GM23338 (cell line): ENCODE results near the gene ZFYVE16. TPM values are rescaled to one million over a fixed set of nuclear protein-coding genes. Genes with fewer than 3 reads are reported as not detected.

Experiments
- ATAC-seq: fragments of 200-7000 bp; cut with Tn5 transposase; 3 replicates; pipeline ENCODE4 v1.9.1; 2020
- DNase-seq: peaks from one replicate; pipeline ENCODE4 v3.0.0-alpha.2; 2015; ENCODE audit warnings: low spot score
- H2AFZ ChIP-seq: fragments of 200-600 bp; sonication (generic); 2 replicates; pipeline ENCODE4 v1.8.0; 2016; ENCODE audit warnings: antibody characterized with exemption, mild to moderate bottlenecking, moderate library complexity
- H3F3A ChIP-seq: fragments of 200-600 bp; sonication (generic); replicated peaks from 2 replicates; pipeline ENCODE4 v1.8.0; 2017; ENCODE audit warnings: antibody characterized with exemption, mixed run types, low read depth
- H3K27ac ChIP-seq: fragments of 200-600 bp; sonication (generic); 2 replicates; pipeline ENCODE4 v1.6.1; 2016; ENCODE audit warnings: low read depth
- H3K27me3 ChIP-seq: fragments of 200-600 bp; sonication (generic); 2 replicates; pipeline ENCODE4 v1.8.0; 2016; ENCODE audit warnings: mild to moderate bottlenecking, mixed run types, moderate library complexity; ENCODE audit not compliant: insufficient read depth
- H3K36me3 ChIP-seq: fragments of 200-600 bp; sonication (generic); 2 replicates; pipeline ENCODE4 v1.8.0; 2016; ENCODE audit warnings: mild to moderate bottlenecking; ENCODE audit not compliant: insufficient read depth
- H3K4me1 ChIP-seq: fragments of 200-600 bp; sonication (generic); 2 replicates; pipeline ENCODE4 v1.8.0; 2016; ENCODE audit warnings: mild to moderate bottlenecking, moderate library complexity; ENCODE audit not compliant: insufficient read depth
- H3K4me2 ChIP-seq: fragments of 200-600 bp; sonication (generic); 2 replicates; pipeline ENCODE4 v1.7.1; 2017; ENCODE audit warnings: mixed run types
- H3K4me3 ChIP-seq: fragments of 200-600 bp; sonication (generic); 2 replicates; pipeline ENCODE4 v1.6.1; 2016; ENCODE audit warnings: mixed run types
- H3K79me2 ChIP-seq: fragments of 200-600 bp; sonication (generic); replicated peaks from 2 replicates; pipeline ENCODE4 v1.8.0; 2017; ENCODE audit warnings: mild to moderate bottlenecking; ENCODE audit not compliant: insufficient read depth
- H3K9me2 ChIP-seq: fragments of 200-600 bp; sonication (generic); 2 replicates; pipeline ENCODE4 v1.8.0; 2017; ENCODE audit not compliant: insufficient read depth
- H4K20me1 ChIP-seq: fragments of 200-600 bp; sonication (generic); replicated peaks from 2 replicates; pipeline ENCODE4 v1.8.0; 2017; ENCODE audit warnings: mild to moderate bottlenecking; ENCODE audit not compliant: insufficient read depth
- H3K27ac Mint-ChIP-seq: 2 replicates; pipeline ENCODE4 v1.8.0; 2020; ENCODE audit warnings: inconsistent platforms, mild to moderate bottlenecking, moderate library complexity, mixed read lengths
- H3K27me3 Mint-ChIP-seq: 3 replicates; pipeline ENCODE4 v1.8.0; 2022; ENCODE audit warnings: low read depth, mild to moderate bottlenecking, moderate library complexity, mixed read lengths, inconsistent platforms; ENCODE audit not compliant: insufficient read depth, poor library complexity
- H3K36me3 Mint-ChIP-seq: 3 replicates; pipeline ENCODE4 v1.8.0; 2021; ENCODE audit warnings: low read depth, mild to moderate bottlenecking, inconsistent platforms, moderate library complexity, mixed read lengths
- H3K4me1 Mint-ChIP-seq: 3 replicates; pipeline ENCODE4 v1.8.0; 2020; ENCODE audit warnings: mild to moderate bottlenecking, inconsistent platforms, mixed read lengths
- H3K4me3 Mint-ChIP-seq: 3 replicates; pipeline ENCODE4 v1.8.0; 2021; ENCODE audit warnings: moderate library complexity, mild to moderate bottlenecking, inconsistent platforms, mixed read lengths
- H3K9me3 Mint-ChIP-seq: 3 replicates; pipeline ENCODE4 v1.8.0; 2020; ENCODE audit warnings: moderate library complexity, mild to moderate bottlenecking, inconsistent platforms, mixed read lengths
- CREB1 ChIP-seq: fragments of 250-450 bp; sonication (Bioruptor Pico); IDR thresholded peaks from 2 replicates; pipeline ENCODE4 v1.5.0; 2020; ENCODE audit warnings: low read depth, mild to moderate bottlenecking, moderate library complexity
- EZH2 ChIP-seq: fragments of 200-600 bp; sonication (generic); IDR thresholded peaks from one replicate; pipeline ENCODE4 v1.8.0; 2017; ENCODE audit warnings: antibody characterized with exemption, mild to moderate bottlenecking, low read depth; ENCODE audit not compliant: unreplicated experiment
- EZH2phosphoT487 ChIP-seq: fragments of 200-600 bp; sonication (generic); IDR thresholded peaks from one replicate; pipeline ENCODE4 v1.8.1; 2018; ENCODE audit warnings: antibody characterized with exemption; ENCODE audit not compliant: unreplicated experiment
- JUNB ChIP-seq: IDR thresholded peaks from one replicate; pipeline ENCODE4 v1.6.1; 2016; ENCODE audit warnings: antibody characterized with exemption; ENCODE audit not compliant: unreplicated experiment
- NANOG ChIP-seq: IDR thresholded peaks from 2 replicates; pipeline ENCODE4 v1.6.1; 2016; ENCODE audit warnings: antibody characterized with exemption, borderline replicate concordance
- POLR2AphosphoS5 ChIP-seq: IDR thresholded peaks from 2 replicates; pipeline ENCODE4 v1.6.1; 2016; ENCODE audit warnings: antibody characterized with exemption, low read depth
- STAT1 ChIP-seq: IDR thresholded peaks from one replicate; pipeline ENCODE4 v1.6.1; 2016; ENCODE audit warnings: antibody characterized with exemption; ENCODE audit not compliant: unreplicated experiment
- ZNF114 ChIP-seq: fragments of 250-450 bp; sonication (Bioruptor Pico); IDR thresholded peaks from 2 replicates; pipeline ENCODE4 v1.5.0; 2020; ENCODE audit warnings: mild to moderate bottlenecking, moderate library complexity
- ZNF331 ChIP-seq: fragments of 250-450 bp; sonication (Bioruptor Pico); IDR thresholded peaks from 2 replicates; pipeline ENCODE4 v1.5.0; 2020; ENCODE audit warnings: low read depth, mild to moderate bottlenecking, moderate library complexity
- polyA plus RNA-seq: library from polyadenylated mRNA; unstranded; fragments of >200 nt; fragmentation: Nextera tagmentation; extraction: Ambion mirVana; gene quantifications from 2 replicates; pipeline ENCODE4 v1.2.1, GENCODE V29; 2016
- total RNA-seq: library from RNA; depleted of rRNA; stranded (reverse); fragments of >200 nt; shearing (Covaris generic); gene quantifications from 2 replicates; pipeline ENCODE4 v1.2.3, GENCODE V29; 2014
- TF ChIP-seq, protein P1 (sequence below): fragments of 250-450 bp; sonication (Bioruptor Pico); IDR thresholded peaks from 2 replicates; pipeline ENCODE4 v1.5.0; 2020; ENCODE audit warnings: mild to moderate bottlenecking, moderate library complexity
- TF ChIP-seq, protein P2 (sequence below), 2 experiments: fragments of 200-600 bp in 1 of 2; sonication (generic) in 1 of 2; conservative IDR thresholded peaks; 2 replicates each; pipeline versions ENCODE4 v1.5.1 to v1.6.1; 2016 to 2017; ENCODE audit warnings: antibody characterized with exemption in 2 of 2, low read depth in 2 of 2, mild to moderate bottlenecking in 2 of 2, moderate library complexity in 1 of 2
- TF ChIP-seq, protein P3 (sequence below): IDR thresholded peaks from one replicate; pipeline ENCODE4 v1.6.1; 2018; ENCODE audit warnings: antibody characterized with exemption; ENCODE audit not compliant: unreplicated experiment
- TF ChIP-seq, protein P4 (sequence below): IDR thresholded peaks from 2 replicates; pipeline ENCODE4 v1.6.1; 2016; ENCODE audit warnings: antibody characterized with exemption

ZFYVE16 gene
- total and polyA plus RNA-seq, 2 experiments from 2014 or later: 24.2 to 26.6 TPM

DNA sequence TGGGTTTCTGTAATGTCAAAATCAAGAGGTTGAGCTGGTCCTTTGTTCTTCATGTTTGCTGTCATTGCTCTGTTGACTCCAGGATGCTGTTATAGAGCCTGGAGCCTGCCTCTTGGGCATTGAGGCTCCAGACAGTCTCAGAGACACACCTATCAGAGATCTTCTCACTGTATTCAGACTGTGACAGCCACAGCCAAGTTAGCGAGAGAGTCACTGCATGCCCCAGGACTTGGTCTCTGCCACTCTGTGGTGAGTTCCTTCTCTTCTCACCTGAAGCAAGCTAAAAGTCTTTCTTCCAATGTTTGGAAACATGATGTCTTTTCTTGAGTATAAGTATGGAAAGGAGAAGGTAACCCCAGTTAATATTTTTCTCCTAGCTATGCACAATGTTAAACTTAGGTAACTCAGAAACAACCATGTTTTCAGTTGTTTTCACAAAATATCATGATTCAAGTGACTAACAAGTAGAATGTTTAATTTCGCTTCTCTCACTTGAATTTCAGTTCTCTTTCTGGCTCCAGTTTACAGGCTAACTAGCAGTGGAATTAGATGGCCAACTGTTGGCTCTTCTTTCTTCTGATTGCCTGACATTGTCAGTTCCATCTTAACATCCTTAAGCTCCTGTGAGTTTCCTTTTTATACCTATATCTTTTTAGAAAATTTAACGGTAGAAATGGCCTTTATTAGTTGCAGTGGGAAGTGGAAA, 20.6 kb upstream of the ZFYVE16 start:
- peaks cover 2% of the 10 kb centered on the region for H3K27me3 Mint-ChIP-seq
- no peaks in the 10 kb centered on the region for H3K36me3 ChIP-seq
- H3K4me3 Mint-ChIP-seq: no peak overlapping the region
- no peaks in the 10 kb centered on the region for H3F3A ChIP-seq
- ATAC-seq (no peak), DNase-seq (no peak)
- no peaks in the 10 kb centered on the region for H4K20me1 ChIP-seq
- H3K4me1 Mint-ChIP-seq: peaks cover 18% of the 10 kb centered on the region
- TF ChIP-seq EZH2phosphoT487 (no peak), STAT1 (no peak), ZNF331 (no peak), ZNF114 (no peak), CREB1 (CRISPR knock-in tag) (no peak), POLR2AphosphoS5 (no peak), NANOG (no peak), EZH2 (no peak), JUNB (no peak)
- TF ChIP-seq, protein P1, sequence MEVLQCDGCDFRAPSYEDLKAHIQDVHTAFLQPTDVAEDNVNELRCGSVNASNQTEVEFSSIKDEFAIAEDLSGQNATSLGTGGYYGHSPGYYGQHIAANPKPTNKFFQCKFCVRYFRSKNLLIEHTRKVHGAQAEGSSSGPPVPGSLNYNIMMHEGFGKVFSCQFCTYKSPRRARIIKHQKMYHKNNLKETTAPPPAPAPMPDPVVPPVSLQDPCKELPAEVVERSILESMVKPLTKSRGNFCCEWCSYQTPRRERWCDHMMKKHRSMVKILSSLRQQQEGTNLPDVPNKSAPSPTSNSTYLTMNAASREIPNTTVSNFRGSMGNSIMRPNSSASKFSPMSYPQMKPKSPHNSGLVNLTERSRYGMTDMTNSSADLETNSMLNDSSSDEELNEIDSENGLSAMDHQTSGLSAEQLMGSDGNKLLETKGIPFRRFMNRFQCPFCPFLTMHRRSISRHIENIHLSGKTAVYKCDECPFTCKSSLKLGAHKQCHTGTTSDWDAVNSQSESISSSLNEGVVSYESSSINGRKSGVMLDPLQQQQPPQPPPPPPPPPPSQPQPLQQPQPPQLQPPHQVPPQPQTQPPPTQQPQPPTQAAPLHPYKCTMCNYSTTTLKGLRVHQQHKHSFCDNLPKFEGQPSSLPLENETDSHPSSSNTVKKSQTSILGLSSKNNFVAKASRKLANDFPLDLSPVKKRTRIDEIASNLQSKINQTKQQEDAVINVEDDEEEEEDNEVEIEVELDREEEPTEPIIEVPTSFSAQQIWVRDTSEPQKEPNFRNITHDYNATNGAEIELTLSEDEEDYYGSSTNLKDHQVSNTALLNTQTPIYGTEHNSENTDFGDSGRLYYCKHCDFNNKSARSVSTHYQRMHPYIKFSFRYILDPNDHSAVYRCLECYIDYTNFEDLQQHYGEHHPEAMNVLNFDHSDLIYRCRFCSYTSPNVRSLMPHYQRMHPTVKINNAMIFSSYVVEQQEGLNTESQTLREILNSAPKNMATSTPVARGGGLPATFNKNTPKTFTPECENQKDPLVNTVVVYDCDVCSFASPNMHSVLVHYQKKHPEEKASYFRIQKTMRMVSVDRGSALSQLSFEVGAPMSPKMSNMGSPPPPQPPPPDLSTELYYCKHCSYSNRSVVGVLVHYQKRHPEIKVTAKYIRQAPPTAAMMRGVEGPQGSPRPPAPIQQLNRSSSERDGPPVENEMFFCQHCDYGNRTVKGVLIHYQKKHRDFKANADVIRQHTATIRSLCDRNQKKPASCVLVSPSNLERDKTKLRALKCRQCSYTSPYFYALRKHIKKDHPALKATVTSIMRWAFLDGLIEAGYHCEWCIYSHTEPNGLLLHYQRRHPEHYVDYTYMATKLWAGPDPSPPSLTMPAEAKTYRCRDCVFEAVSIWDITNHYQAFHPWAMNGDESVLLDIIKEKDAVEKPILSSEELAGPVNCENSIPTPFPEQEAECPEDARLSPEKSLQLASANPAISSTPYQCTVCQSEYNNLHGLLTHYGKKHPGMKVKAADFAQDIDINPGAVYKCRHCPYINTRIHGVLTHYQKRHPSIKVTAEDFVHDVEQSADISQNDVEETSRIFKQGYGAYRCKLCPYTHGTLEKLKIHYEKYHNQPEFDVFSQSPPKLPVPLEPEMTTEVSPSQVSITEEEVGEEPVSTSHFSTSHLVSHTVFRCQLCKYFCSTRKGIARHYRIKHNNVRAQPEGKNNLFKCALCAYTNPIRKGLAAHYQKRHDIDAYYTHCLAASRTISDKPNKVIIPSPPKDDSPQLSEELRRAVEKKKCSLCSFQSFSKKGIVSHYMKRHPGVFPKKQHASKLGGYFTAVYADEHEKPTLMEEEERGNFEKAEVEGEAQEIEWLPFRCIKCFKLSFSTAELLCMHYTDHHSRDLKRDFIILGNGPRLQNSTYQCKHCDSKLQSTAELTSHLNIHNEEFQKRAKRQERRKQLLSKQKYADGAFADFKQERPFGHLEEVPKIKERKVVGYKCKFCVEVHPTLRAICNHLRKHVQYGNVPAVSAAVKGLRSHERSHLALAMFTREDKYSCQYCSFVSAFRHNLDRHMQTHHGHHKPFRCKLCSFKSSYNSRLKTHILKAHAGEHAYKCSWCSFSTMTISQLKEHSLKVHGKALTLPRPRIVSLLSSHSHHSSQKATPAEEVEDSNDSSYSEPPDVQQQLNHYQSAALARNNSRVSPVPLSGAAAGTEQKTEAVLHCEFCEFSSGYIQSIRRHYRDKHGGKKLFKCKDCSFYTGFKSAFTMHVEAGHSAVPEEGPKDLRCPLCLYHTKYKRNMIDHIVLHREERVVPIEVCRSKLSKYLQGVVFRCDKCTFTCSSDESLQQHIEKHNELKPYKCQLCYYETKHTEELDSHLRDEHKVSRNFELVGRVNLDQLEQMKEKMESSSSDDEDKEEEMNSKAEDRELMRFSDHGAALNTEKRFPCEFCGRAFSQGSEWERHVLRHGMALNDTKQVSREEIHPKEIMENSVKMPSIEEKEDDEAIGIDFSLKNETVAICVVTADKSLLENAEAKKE (CRISPR knock-in tag): no peak
- TF ChIP-seq, protein P2, sequence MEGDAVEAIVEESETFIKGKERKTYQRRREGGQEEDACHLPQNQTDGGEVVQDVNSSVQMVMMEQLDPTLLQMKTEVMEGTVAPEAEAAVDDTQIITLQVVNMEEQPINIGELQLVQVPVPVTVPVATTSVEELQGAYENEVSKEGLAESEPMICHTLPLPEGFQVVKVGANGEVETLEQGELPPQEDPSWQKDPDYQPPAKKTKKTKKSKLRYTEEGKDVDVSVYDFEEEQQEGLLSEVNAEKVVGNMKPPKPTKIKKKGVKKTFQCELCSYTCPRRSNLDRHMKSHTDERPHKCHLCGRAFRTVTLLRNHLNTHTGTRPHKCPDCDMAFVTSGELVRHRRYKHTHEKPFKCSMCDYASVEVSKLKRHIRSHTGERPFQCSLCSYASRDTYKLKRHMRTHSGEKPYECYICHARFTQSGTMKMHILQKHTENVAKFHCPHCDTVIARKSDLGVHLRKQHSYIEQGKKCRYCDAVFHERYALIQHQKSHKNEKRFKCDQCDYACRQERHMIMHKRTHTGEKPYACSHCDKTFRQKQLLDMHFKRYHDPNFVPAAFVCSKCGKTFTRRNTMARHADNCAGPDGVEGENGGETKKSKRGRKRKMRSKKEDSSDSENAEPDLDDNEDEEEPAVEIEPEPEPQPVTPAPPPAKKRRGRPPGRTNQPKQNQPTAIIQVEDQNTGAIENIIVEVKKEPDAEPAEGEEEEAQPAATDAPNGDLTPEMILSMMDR (conservative IDR thresholded peaks at IDR 0.05; ENCODE audit: low read depth in 2 of 2): no peak
- TF ChIP-seq, protein P3, sequence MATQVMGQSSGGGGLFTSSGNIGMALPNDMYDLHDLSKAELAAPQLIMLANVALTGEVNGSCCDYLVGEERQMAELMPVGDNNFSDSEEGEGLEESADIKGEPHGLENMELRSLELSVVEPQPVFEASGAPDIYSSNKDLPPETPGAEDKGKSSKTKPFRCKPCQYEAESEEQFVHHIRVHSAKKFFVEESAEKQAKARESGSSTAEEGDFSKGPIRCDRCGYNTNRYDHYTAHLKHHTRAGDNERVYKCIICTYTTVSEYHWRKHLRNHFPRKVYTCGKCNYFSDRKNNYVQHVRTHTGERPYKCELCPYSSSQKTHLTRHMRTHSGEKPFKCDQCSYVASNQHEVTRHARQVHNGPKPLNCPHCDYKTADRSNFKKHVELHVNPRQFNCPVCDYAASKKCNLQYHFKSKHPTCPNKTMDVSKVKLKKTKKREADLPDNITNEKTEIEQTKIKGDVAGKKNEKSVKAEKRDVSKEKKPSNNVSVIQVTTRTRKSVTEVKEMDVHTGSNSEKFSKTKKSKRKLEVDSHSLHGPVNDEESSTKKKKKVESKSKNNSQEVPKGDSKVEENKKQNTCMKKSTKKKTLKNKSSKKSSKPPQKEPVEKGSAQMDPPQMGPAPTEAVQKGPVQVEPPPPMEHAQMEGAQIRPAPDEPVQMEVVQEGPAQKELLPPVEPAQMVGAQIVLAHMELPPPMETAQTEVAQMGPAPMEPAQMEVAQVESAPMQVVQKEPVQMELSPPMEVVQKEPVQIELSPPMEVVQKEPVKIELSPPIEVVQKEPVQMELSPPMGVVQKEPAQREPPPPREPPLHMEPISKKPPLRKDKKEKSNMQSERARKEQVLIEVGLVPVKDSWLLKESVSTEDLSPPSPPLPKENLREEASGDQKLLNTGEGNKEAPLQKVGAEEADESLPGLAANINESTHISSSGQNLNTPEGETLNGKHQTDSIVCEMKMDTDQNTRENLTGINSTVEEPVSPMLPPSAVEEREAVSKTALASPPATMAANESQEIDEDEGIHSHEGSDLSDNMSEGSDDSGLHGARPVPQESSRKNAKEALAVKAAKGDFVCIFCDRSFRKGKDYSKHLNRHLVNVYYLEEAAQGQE: no peak
- TF ChIP-seq, protein P4, sequence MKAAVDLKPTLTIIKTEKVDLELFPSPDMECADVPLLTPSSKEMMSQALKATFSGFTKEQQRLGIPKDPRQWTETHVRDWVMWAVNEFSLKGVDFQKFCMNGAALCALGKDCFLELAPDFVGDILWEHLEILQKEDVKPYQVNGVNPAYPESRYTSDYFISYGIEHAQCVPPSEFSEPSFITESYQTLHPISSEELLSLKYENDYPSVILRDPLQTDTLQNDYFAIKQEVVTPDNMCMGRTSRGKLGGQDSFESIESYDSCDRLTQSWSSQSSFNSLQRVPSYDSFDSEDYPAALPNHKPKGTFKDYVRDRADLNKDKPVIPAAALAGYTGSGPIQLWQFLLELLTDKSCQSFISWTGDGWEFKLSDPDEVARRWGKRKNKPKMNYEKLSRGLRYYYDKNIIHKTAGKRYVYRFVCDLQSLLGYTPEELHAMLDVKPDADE: no peak
- no peak overlapping the region for H3K27ac ChIP-seq
- no peaks in the 10 kb centered on the region for H3K27me3 ChIP-seq
- H3K9me3 Mint-ChIP-seq: peaks cover 8% of the 10 kb centered on the region; the same call in 2 of the 3 replicates
- no peak overlapping the region for H3K4me3 ChIP-seq
- H2AFZ ChIP-seq: peak overlapping the region; percentile 29; the same call in 1 of the 2 replicates
- H3K9me2 ChIP-seq: 0 out of 2 replicates have a peak, but pooled peaks cover 4% of the 10 kb centered on the region
- no peaks in the 10 kb centered on the region for H3K79me2 ChIP-seq
- H3K36me3 Mint-ChIP-seq: no peaks in the 10 kb centered on the region
- no peak overlapping the region for H3K4me2 ChIP-seq
- H3K27ac Mint-ChIP-seq: no peak overlapping the region
- H3K4me1 ChIP-seq: peaks cover 14% of the 10 kb centered on the region
